ENCODE measurements around the gene COL24A1.

COL24A1 gene

DNA sequence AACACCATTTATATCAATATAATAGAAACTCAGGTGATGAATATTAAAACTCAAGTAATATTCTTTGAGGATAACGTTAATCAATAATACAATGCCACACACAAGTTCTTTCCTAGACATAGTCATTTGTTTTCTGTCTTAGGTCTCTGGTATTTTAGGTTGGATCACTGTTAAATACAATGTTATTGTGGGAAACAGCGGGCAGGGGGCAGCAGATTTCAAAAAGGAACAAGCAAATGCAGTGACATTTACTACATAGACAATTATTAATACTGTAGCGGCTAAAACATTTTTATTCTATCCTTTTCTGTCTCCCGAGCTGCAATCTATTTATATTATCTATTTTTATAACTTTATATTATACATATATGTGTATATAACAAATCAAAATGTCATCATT lies 261.9 kb downstream of the COL24A1 start:
- TF ChIP-seq CTCF (IDR thresholded peaks at IDR 0.05; ENCODE audit: extremely low read depth, missing control alignments): peak; percentile 43

DNA sequence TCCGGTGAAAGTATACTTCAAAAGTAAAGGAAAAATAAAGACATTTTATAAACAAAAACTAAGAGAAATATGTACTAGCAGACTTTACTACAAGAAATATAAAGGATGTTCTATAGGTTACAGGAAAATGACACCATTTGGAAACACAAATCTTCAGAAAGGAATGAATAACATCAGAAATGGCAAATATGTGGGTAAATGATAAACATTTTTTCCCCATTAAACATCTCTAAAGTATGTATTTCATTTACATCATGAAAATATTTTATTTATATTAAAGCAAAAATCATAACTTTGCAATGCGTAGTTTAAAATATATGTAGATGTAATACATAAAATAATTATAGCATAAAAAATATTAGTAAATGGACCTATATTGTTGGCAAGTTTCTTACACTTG lies 264.2 kb downstream of the COL24A1 start:
- no peak for DNase-seq (ENCODE audit: low spot score)
- no peak for TF ChIP-seq CTCF (IDR thresholded peaks at IDR 0.05; ENCODE audit: extremely low read depth, missing control alignments)

More for the DNA sequence above, 261.9 kb downstream of the COL24A1 start:
- peak; percentile 37 for DNase-seq (ENCODE audit: low spot score)

DNA sequence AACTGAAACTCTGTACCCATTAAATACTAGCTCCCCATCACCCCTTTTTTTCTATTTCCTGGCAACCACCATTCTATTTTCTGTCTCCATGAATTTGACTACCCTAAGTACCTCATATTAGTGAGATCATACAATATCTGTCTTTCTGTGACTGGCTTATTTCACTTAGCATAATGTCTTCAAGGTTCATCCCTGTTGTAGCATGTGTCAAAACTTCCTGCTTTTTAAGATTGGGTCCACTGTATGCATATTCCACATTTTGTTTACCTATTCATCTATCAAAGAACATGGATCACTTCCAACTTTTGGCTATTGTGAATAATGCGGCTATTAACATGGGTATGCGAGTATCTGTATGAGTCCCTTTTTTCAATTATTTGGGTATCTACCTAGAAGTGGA lies 266.7 kb downstream of the COL24A1 start:
- no peak for TF ChIP-seq CTCF (IDR thresholded peaks at IDR 0.05; ENCODE audit: extremely low read depth, missing control alignments)
- DNase-seq (ENCODE audit: low spot score): no peak

DNA sequence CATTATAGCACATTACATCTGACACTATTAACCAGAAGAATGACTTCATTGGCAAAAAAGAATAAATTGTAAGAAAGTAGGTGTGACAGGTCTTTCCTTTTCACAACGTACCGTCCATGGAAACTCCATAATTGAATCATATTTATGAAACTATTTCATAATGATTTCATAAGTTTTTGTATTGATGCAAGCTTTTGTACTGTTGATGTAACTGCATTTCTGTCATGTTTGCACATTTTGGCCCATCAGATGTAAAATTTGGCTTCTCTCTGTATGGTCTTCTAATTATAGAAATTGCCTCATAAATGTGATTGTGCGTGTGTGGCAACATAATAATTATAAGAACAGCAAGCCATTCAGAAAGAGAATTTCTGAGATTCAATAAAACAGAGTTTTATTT lies 267.7 kb downstream of the COL24A1 start:
- TF ChIP-seq CTCF (IDR thresholded peaks at IDR 0.05; ENCODE audit: extremely low read depth, missing control alignments): no peak
- DNase-seq (ENCODE audit: low spot score): no peak

DNA sequence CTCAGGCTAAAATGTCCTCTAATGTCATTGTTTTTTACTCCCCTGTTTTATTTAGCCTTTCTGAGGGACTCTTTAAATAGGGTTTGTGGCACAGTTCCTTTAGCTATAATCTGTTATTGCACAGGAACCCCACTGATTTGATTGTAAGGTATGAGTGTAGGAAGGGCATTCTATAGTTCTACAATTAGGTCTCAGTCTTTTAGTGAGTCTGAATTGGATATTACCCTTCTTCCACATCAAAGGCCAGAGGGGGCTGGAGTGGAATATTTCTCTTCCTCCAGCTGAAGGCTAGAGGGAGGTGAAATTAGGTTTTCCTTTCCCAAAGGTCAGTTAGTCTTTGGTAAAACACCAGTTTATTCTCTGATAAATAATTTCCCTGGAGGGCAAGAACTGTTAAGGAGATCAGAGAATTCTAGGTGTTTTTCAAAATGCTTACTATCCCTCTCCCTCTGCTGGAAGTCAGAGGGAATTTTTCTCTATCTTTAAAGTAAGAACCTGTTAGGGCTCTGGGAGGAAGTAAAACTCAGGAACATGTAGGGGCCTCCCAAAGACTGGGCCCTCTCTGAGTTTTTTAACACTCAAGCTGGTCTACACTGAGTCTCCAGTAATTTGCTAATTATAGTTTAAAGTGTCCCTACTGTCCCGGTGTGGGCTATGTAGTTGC lies 272.1 kb downstream of the COL24A1 start:
- peak; percentile 4 for DNase-seq (ENCODE audit: low spot score)
- no peak for TF ChIP-seq CTCF (IDR thresholded peaks at IDR 0.05; ENCODE audit: extremely low read depth, missing control alignments)

DNA sequence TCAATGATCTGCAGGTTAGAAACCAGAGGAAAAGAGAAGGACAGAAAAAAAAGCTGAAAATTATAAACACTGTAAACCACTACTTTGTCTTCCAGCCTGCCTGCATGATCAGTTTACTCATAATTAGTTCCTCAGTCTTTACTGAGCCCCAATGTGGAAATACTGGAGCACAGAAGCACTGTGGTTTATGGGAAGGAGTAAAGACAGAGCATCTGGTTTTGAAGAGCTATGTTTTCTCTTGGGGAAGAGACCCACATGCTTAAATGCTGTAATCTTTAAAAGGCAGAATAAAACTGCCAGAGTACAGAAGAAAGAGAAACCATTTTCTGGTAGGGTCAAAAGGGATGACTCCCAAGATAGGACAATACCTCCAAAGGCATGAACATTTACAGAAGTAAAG lies 289.4 kb downstream of the COL24A1 start:
- DNase-seq (ENCODE audit: low spot score): no peak
- TF ChIP-seq CTCF (IDR thresholded peaks at IDR 0.05; ENCODE audit: extremely low read depth, missing control alignments): no peak

DNA sequence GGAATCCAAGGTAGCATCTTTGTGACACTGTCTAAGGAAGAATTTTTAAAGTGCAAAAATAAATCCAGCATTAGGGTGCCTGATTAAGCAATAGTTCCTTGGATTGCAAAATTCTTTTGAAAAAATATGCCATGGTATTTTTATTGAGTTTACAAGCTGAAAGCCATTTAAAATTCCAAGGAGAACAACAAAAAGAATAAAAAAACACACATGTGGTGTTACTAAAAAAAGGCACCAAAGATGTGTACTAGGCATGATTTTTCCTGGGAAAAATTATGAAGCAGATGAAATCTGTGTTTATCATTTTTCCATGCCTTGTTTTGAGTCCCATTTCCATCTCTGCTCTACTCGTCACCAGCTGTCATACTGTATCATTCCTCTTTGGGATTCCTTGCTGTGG lies 291.4 kb downstream of the COL24A1 start:
- DNase-seq (ENCODE audit: low spot score): no peak

More for the DNA sequence above, 291.4 kb downstream of the COL24A1 start:
- TF ChIP-seq CTCF (IDR thresholded peaks at IDR 0.05; ENCODE audit: extremely low read depth, missing control alignments): no peak
